ENCODE measurements around the gene KIRREL3. TPM values are rescaled to one million over a fixed set of nuclear protein-coding genes. Genes with fewer than 3 reads are reported as not detected.

KIRREL3 gene
- polyA plus RNA-seq, 4 donors, result 1.5 to 2.1 (median 2.0) TPM

DNA sequence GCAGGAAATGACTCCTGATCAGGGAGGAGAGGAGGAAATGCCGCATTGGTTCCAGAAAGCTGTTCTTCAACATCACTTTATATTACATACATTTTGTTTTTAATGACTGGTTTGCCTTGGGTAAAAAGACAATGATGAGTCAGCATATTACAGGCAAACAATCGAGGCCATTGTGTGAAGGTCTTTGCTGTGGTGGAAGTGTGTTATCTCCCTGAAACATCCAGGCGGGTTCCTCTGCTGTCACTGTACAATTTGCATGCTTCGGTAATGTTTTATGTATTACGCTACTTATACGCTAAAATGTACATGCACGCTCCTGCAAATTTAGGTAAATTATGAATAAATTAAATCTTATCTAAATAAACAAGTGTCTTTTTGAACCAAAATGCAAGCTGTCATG is 161.1 kb downstream of the KIRREL3 start:
- DNase-seq (ENCODE audit: low read depth in 4 of 4, low spot score in 2 of 4), result no peak

DNA sequence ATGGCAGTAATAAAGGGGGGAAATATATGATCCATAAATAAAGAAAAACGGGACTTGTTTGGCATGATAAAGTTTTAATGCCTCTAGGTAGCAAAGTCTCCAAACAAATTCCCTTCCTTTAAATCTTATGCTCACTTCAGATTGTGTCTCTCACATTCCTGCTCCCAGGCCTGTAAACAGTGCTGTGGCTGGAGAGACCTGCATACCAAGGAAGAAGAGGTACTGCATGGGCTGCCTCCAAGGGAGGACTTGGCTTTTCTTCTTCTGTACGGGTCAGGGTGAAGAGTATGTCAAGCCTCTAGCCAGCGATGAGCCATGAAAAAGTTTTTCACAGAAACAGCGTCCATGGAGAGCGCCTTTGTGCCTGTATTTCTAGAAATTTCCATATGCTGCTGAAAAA is 161.8 kb downstream of the KIRREL3 start:
- DNase-seq (ENCODE audit: low read depth in 4 of 4, low spot score in 2 of 4), result no peak

DNA sequence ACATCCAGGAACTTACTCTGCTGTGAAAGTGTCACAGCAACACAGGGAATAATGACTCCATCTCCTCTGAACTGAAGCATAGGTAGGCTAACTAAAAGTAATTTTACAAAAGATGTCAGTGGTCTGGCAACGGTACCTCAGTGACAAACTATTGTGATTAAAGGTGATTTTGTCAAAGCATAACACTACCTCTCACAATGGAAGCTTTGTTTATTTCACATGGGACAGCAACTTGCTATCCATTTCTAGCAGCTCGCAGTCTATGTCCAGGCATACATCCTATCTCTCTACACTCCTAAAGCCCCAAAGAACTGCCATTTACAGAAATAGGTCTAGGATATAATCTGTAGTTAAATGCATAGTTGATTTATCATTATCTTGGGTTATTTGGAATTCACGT is 163.0 kb downstream of the KIRREL3 start:
- no peak for DNase-seq (ENCODE audit: low read depth in 4 of 4, low spot score in 2 of 4)

DNA sequence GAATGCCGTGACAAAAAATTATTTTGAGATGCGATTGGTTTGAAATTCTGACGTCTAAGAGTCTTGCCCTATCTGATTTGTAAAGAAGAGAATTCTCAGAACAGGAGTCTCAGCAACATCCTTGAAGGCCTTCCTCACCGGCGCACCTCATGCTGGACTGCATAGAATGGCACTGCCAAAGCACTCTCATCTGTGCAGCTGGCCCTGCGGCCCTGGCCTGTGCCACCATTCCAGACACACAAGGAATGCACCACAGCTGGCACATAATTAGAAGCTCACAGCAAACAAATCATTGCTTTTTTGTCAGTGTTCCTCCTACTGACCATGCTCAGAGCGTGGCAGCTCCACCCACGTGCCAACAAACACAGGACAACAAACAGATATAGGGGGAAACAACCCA is 166.0 kb downstream of the KIRREL3 start:
- DNase-seq (ENCODE audit: low read depth in 4 of 4, low spot score in 2 of 4), result no peak

DNA sequence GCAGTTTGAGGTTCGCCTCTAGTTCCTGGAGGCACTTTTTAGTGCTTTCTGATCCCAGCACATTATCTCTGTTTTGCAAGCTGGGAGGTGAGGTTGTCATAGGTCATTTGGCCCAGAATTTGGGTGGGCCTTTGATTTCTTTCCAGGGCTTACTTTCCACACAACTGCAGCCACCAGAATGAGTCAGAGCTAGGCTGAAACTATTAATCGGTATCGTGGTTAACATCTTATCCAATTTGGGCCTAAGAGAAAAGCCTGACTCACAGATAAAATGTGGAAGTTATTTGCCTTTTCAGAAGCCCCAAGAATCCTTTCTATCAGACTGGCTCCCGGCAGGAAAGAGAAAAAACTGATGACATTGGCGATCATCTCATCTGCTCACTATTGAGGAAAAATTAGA is 166.4 kb downstream of the KIRREL3 start:
- no peak for DNase-seq (ENCODE audit: low read depth in 4 of 4, low spot score in 2 of 4)

DNA sequence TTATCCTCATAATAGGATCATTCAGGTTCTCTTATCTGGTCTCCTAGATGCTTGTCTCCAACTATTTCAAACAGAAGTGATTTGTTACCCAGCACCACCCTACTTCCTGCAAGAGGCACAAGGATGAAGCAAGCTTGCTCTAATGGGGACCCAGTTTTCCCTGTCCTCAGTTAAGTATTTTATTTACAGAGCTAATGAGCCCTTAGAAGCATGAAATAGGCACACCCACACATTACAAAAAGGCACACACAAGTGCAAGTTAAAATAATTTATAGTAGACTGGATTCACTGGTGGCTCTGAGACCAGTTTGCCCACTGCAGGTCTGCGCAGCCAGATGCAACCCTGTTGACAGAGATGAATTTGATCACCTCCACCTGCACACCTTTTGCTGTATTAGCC is 167.5 kb downstream of the KIRREL3 start:
- no peak for DNase-seq (ENCODE audit: low read depth in 4 of 4, low spot score in 2 of 4)

DNA sequence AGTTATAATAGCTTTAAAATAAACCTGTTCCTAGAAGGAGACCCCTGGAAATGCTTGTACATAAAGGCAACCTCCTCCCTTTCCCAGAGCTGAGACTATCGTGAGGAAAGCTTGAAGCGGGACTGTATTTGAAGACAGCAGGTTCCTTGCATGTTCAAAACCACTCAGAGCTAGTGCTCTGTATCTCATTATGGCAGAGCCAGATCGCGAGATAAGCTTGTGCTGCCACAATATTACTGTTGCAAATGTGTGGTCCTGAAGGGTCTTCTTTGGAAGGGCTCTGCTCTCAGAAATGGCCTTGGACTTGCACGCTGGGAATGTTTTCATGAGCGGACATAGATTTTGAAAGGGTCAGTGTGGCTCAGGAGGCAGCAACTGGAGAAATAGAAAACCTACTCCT is 168.2 kb downstream of the KIRREL3 start:
- DNase-seq (ENCODE audit: low read depth in 4 of 4, low spot score in 2 of 4), result no peak

DNA sequence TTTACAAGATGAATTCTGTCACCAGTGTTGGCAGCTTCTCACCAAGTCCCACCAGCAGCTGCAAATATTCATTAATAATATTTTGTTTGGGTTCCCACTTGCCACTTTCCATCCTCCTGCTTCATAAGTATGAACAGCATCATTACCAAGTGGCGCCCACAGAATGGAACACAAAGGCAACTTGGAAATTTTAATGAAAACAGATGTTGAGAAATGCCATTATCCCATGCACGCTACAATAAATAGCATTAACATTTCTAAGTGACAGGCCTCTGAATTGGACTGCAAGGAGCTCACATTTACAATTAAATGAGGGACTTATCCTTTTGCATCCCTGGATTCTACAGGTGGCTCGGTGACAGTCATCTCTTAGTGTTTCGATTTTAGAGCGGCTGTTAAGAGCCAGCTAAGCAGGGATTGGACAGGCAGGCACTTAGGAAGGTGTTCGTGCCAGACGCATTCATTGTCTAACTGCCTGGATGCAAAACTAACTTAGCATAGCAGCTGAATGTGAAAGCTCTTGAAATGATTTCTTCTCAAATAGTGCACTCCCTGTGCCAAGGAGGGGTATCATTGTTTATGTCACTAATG is 170.3 kb downstream of the KIRREL3 start:
- no peak for DNase-seq (ENCODE audit: low read depth in 4 of 4, low spot score in 2 of 4)

DNA sequence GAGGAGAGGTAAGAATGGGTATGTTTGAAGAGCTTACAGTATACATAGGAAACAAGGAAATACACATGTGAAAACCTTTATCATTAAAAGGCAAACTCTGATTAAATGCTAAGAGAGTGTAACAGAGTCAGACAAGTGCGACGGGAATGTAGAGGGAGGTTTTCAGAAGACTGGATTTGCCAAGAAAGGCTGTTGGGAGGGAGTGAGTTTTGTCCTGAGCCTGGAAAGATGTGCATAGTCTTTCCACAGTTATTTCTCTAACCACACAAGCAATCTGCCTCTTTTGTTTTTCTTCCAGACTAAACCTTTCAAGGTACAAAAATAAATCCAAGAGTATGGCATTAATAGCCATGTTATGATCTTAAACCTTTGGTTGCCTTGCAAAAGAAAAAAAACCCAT is 170.9 kb downstream of the KIRREL3 start:
- no peak for DNase-seq (ENCODE audit: low read depth in 4 of 4, low spot score in 2 of 4)

DNA sequence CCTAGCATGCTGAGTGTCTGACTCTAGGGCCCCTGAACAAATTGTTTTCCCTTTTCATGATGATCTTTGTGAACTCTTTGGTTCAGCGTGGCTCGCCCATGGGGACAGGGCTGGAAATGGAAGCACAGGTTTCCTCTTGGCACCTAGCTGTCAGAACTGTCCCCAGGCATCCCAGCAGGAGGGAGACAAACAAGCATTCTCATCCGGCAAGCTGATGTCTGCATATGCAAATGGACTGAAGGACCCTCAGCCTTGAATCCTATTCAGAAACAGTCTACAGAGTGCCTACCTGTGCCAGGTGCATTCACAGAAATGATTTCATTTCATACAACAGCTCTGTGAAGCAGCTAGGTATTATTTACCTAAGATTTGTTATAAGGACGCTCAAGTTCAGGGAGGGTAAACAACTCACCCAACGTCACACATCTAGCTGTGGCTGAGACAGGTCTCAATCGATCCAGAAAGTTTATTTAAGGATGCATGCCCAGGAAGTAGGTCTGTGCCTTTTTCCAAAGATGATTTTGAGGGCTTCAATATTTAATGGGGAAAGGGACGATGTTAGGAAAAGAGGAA is 176.4 kb downstream of the KIRREL3 start:
- no peak for DNase-seq (ENCODE audit: low read depth in 4 of 4, low spot score in 2 of 4)

DNA sequence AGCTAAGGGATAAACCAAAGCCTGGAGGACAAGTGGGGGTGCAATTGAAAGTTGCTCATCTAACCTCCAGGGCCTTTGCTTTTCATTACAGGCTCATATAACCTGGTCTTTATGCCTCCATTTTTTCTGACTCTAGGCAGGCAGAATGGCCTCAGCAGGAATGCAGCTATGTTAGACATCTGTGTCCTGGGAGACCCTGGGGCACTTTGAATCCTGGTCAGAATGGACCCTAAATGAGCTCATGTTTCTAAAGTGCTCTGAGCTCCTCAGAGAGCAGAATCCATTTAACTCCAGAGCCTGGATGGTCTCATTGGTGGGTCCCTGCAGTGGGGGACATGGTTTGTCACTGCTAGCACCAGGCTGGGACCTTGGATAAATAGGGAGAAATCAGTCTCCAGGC is 177.3 kb downstream of the KIRREL3 start:
- no peak for DNase-seq (ENCODE audit: low read depth in 4 of 4, low spot score in 2 of 4)

DNA sequence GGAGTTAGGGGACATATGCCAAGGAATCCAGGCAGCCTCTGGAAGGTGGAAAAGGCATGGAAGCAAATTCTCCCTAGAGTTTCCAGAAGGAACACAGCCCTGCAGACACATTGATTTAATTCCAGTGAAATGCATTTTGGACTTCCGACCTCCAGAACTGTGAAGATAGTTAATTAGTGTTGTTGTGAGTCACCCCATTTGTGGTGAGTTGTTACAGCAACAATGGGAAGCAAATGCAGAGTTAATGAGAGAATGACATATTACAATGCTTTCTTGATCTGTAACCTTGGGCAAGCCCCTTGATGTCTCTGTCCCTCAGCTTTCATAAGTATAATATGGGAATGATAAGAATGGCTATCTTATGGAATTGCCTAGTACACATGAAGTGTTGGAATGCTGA is 178.7 kb downstream of the KIRREL3 start:
- DNase-seq (ENCODE audit: low read depth in 4 of 4, low spot score in 2 of 4), result no peak

DNA sequence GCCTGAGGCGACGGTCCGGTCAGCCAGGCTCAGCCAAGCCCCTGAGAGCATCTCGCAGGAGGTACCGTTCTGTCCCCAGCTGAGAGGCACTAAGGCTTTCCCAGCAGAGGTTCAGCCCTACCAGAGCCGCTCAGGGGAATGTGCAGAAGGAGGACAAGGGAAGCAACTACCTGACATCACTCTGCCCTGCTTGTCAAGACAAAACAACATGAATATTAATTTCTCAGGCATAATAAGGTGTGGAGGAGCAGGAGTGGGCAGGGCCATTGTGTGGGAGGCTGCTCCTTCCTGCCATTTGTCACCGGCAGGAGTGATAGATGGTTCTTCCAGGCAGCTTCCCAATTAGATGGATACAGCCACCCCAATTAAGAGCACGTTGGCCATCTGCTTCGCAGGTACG is 181.4 kb downstream of the KIRREL3 start:
- no peak for DNase-seq (ENCODE audit: low read depth in 4 of 4, low spot score in 2 of 4)

DNA sequence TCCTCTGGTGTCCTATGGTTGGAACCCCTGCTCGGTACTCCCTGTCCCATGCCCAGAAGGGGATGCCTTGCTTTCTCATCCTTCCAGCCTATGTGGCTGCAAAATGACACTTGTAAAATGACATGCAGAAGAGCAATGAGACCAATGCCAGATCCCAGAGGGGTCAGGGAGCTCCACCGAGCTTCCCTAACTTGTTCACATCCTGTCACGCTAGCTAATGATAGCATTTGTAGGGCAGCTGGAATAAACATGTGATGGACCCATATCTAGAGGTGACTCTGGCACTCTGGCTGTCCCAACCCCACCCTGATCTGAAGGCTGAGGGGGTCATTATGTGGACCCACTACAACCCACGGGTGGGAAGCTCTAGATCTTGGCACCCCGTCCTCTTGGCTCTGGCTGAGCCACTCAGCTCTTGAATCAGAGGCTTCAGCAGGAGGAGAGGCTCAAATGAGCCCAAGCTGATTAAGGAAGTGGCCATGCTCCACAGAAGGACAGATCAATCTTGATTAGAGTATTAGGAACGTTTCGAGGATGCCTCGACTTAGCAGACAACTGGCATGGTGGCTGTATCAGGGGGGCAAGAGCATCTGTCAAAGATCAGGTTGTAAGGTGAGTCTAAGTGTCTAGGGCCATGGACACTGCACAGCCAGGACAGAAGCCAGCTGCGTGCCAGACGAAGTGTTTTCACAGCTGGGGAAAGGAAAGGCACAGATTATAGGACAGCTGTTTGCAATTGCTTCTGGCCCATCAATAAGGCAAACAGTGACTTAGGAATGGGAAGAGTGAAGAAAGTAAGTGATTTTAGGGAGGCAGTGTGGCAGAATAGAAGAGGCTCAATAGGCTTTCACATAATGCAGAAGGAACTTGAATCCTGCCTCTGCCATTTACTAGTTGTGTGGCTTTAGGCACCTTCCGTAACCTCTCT is 182.8 kb downstream of the KIRREL3 start:
- DNase-seq (ENCODE audit: low read depth in 4 of 4, low spot score in 2 of 4), result no peak

DNA sequence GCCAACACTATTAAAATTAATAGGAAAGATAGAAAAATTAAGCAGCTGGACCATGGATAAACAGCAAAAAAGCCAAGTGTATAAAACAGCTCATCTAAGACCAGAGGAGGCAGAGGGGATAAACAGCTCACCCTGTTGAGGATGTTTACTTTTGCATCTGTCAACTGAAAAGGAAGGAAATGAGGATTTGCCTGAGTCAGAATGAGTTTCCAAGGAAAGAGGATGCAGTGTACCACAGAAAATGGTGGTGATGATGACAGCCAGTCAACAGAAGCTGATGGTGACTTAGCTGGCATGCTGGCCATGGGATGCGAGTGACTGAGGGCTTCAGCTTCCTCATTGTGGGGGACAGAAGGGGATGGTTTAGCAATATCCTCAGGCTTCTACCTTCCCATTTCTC is 183.5 kb downstream of the KIRREL3 start:
- DNase-seq (ENCODE audit: low read depth in 4 of 4, low spot score in 2 of 4), result no peak

DNA sequence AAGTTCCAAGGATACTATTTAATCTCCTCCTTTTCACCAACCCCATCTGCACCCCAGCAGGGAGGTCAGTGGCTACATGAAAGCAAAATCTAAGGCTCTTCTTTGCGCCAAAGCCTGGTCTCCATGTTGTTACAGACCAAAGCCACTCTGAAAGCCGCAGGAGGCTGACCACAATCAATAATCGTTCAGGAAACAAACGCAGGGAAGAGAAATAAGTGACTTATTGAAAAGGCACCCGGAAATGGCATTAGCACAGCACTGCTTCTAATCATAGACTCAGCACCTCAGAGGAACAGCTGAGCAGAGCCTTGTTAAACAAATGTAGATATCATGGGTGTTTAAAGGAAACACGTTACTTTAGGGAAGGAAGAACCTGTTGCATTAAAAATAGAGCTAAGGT is 183.9 kb downstream of the KIRREL3 start:
- no peak for DNase-seq (ENCODE audit: low read depth in 4 of 4, low spot score in 2 of 4)

DNA sequence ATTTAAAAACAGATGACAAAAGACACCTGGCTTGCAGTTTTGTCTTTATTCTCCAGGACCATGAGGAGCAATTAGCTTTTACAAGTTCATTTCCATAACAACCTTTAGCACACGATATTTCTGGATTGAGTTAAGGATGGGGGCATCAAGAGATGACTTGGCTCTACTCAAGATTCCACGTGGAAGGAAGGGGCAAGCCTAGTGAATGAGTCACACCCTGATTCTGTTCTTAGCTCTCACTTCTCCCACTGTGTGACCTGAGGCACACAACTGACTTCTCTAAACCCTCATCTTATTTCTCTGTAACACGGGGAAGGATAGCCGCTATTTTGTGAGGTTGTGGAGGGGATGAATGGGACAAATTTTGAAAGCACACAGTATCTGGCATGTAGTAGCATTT is 185.5 kb downstream of the KIRREL3 start:
- DNase-seq (ENCODE audit: low read depth in 4 of 4, low spot score in 2 of 4), result no peak

DNA sequence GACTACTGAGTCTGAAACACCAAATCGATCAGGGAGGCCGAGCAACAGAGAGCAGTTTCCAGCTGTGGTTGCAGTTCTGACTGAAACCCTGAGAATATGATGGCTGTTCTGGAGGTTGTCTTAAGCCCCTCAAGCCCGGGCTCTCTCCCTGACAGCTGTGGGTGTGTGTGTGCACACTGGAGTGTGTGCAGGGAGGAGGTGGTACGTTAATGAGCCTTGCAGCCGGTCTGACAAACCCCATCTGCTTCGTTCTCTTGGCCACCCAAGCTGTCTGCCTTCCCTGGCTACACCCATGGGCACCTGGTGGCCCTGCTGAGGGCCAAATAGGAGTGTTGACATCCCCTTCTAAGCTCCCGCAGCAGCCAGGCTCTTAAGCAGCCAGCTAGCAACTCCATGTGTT is 189.8 kb downstream of the KIRREL3 start:
- DNase-seq (ENCODE audit: low read depth in 4 of 4, low spot score in 2 of 4), result no peak

DNA sequence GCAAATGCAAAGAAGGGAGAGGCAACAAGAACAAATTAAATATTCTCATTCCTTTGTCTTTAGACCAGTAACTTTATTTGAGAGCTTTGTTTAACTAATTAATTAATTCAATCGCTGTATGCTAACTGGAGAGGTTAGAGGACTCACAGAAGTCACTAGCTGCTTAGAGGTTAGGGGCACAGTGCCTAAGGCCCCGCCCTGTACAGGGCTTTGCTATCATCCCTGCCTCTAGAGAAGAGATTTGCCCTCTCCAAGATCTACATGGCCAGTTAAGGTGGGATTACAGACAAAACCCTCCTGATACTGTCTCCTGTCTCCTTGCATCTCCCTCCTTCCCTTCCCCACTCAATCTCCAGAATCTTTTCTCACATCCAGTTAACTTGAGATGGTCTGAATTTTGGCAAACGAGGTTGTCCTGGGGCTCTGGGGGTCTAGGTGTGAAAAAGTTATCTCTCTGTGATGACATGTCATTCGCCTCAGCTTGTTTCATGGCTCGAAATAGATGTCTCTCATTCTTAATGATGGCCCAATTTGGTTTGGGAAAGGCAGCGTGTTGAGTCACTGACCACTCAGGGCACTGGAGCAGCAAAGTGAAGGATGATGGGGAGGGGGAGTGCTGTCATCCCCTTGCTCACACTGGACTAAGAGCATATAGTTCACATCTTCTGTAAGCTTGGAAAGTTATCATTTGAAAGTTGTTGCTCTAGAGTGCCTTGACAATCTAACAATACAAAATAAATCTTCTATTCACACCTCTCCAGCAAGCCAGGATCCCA is 190.9 kb downstream of the KIRREL3 start:
- no peak for DNase-seq (ENCODE audit: low read depth in 4 of 4, low spot score in 2 of 4)

DNA sequence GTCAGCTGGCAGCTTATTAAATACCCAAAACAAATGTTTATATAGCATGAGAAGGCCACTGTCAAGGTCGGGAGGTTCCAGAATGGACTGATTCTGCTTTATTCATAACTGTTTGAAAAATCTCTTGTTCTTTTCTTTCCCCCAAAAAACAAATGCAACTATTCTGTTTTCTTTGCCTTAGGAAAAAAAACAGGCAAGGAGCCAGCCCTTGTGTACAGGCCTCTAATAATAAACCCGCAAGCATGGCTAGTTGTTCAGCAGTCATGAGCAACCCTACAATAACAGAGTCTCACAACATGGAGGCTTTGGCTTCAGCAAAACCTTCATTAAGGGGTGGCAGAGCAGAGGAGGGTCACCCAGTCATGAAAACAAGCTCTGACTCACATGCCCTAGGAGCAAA is 191.7 kb downstream of the KIRREL3 start:
- DNase-seq (ENCODE audit: low read depth in 4 of 4, low spot score in 2 of 4), result no peak

DNA sequence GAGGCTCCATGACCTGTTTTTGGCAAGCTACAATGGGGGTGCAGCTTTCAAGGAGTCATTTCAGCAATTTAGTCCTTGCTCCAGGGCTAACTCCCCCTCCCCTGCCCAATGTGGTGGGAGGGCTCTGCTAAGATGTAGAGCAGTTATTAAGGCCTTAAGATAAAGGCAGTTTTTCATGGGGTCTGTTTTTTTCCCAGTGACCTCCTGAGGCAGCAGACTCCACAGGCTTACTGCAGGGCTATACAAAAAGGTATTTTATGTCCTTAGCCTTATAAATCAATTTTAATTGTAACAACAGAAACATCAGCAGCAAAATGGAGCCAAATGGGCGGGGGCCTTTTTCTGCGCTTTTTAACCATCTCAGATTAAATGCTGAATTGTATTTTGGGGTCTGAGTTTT is 192.3 kb downstream of the KIRREL3 start:
- DNase-seq (ENCODE audit: low read depth in 4 of 4, low spot score in 2 of 4), result peak in 2 of 4 donors; percentile 19 to 20
